ENCODE data around the gene PCBP1. TPM values are rescaled to one million over a fixed set of nuclear protein-coding genes. Genes with fewer than 3 reads are reported as not detected.

The PCBP1 gene
- total and polyA plus RNA-seq, 2 experiments from 2014 or later: 127 to 152 TPM

- Histone ChIP-seq H3K27me3 (no peaks in the 10 kb centered on the region), H3K9me3 (ENCODE audit: low read depth) (no peaks in the 10 kb centered on the region), H3K4me1 (ENCODE audit: low read depth) (no peaks in the 10 kb centered on the region), H3K4me3 (no peak overlapping the region), H3K36me3 (no peaks in the 10 kb centered on the region), H3K27ac (peak overlapping the region; percentile 25)
- DNase-seq (ENCODE audit: low read depth in 1 of 2, low spot score in 1 of 2): no peak
- TF ChIP-seq, protein P1, sequence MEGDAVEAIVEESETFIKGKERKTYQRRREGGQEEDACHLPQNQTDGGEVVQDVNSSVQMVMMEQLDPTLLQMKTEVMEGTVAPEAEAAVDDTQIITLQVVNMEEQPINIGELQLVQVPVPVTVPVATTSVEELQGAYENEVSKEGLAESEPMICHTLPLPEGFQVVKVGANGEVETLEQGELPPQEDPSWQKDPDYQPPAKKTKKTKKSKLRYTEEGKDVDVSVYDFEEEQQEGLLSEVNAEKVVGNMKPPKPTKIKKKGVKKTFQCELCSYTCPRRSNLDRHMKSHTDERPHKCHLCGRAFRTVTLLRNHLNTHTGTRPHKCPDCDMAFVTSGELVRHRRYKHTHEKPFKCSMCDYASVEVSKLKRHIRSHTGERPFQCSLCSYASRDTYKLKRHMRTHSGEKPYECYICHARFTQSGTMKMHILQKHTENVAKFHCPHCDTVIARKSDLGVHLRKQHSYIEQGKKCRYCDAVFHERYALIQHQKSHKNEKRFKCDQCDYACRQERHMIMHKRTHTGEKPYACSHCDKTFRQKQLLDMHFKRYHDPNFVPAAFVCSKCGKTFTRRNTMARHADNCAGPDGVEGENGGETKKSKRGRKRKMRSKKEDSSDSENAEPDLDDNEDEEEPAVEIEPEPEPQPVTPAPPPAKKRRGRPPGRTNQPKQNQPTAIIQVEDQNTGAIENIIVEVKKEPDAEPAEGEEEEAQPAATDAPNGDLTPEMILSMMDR (IDR thresholded peaks at IDR 0.05; ENCODE audit: low read depth, low read length): no peak
Measured at GRCh38 chr2:70069049-70069448, 18.2 kb upstream of the PCBP1 start.

DNA sequence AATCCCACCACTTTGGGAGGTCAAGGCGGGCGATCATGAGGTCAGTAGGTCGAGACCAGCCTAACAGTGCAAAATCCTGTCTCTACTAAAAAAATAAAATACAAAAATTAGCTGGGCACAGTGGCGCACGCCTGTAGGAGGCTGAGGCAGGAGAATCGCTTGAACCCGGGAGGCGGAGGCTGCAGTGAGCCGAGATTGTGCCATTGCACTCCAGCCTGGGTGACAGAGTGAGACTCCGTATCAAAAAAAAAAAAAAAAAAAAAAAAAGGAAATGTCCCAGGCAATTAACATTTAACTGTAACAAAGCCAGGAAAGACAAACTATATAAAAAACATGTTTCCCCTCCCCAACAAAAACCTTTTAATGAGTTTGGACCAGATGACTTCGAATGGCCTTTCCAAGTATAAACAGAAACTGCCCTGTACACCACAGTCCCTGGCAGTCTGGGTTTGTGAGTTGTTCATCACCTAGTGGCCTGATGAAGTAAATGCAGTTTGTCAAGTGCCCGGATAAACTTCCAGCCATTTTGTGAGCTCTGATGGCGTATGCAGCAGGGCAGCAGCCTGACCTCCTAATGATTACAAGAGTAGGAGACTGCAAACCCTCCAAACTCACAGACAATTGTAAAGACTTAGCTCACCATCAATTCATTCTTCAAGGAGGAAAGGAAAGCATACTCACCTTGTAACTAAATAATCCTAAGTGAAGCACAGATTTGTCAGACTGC lies 16.6 kb upstream of the PCBP1 start:
- H3K36me3 ChIP-seq: no peaks in the 10 kb centered on the region
- peak; percentile 84 to 91 for DNase-seq (ENCODE audit: low read depth in 1 of 2, low spot score in 1 of 2)
- peak overlapping the region; percentile 88 for H3K27ac ChIP-seq
- no peak overlapping the region for H3K4me3 ChIP-seq
- TF ChIP-seq, protein P1 (IDR thresholded peaks at IDR 0.05; ENCODE audit: low read depth, low read length): peak; percentile 92
- H3K27me3 ChIP-seq: no peaks in the 10 kb centered on the region
- H3K4me1 ChIP-seq (ENCODE audit: low read depth): no peaks in the 10 kb centered on the region
- H3K9me3 ChIP-seq (ENCODE audit: low read depth): no peaks in the 10 kb centered on the region

GRCh38 chr2:70073493-70073892 lies 13.8 kb upstream of the PCBP1 start:
- no peak overlapping the region for H3K4me3 ChIP-seq
- peaks cover 11% of the 10 kb centered on the region for H3K36me3 ChIP-seq
- no peaks in the 10 kb centered on the region for H3K4me1 ChIP-seq (ENCODE audit: low read depth)
- H3K27ac ChIP-seq: peak overlapping the region; percentile 28
- H3K27me3 ChIP-seq: no peaks in the 10 kb centered on the region
- TF ChIP-seq, protein P1 (IDR thresholded peaks at IDR 0.05; ENCODE audit: low read depth, low read length): no peak
- no peaks in the 10 kb centered on the region for H3K9me3 ChIP-seq (ENCODE audit: low read depth)
- no peak for DNase-seq (ENCODE audit: low read depth in 1 of 2, low spot score in 1 of 2)

DNA sequence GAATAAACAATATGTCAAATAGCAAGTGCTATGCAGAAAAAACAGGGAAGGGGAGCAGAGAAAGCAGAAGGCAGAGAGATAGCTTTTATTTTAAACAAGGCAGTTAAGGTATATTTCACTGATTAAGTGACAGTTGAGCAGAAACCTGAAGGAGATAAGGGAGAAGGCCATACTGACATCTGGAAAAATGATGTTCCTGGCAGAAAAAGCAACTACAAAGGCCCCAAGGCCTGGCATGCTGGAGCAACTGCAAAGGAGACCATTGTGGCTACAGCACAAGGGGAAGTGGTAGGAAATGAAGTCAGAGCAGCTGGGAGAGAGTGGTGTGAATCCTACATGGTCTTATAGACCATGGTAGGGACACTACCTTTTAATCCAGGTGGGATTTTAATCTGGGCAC lies 8.9 kb upstream of the PCBP1 start:
- Histone ChIP-seq H3K4me1 (ENCODE audit: low read depth) (no peaks in the 10 kb centered on the region), H3K27me3 (no peaks in the 10 kb centered on the region), H3K36me3 (peaks cover 39% of the 10 kb centered on the region), H3K4me3 (no peak overlapping the region), H3K9me3 (ENCODE audit: low read depth) (no peaks in the 10 kb centered on the region), H3K27ac (no peak overlapping the region)
- no peak for DNase-seq (ENCODE audit: low read depth in 1 of 2, low spot score in 1 of 2)
- TF ChIP-seq, protein P1 (IDR thresholded peaks at IDR 0.05; ENCODE audit: low read depth, low read length): no peak

DNA sequence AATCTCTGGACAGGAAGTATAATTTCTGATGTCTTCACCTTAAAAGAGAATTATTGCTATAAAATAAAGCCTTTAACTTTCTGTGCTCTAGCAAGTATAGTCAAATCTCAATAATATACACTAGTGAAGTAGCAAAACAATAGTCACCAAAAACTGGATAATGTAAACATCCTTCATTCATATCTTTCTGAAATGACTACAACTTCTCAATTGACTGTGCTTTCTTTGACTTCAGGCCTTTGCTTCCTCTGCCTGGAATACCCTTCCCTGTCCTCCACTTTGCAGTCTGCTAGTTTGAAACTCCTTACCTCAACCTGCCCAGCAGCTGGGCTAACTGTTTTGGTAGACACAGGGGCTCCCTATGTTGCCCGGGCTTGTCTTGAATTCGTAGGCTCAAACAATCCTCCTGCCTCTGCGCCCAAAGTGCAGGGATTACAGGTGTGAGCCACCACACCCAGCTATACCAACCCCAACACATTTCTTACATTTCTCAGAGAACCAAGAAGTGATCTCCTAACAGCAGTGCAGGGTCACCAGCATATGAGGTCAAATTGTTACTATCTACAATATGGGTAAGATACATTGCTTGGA lies 6.6 kb upstream of the PCBP1 start:
- DNase-seq (ENCODE audit: low read depth in 1 of 2, low spot score in 1 of 2): no peak
- no peaks in the 10 kb centered on the region for H3K9me3 ChIP-seq (ENCODE audit: low read depth)
- H3K4me3 ChIP-seq: no peak overlapping the region
- TF ChIP-seq, protein P1 (IDR thresholded peaks at IDR 0.05; ENCODE audit: low read depth, low read length): no peak
- H3K4me1 ChIP-seq (ENCODE audit: low read depth): peaks cover 15% of the 10 kb centered on the region
- no peak overlapping the region for H3K27ac ChIP-seq
- peaks cover 43% of the 10 kb centered on the region for H3K36me3 ChIP-seq
- H3K27me3 ChIP-seq: no peaks in the 10 kb centered on the region
